ENCODE results near the gene MUC6. TPM values are rescaled to one million over a fixed set of nuclear protein-coding genes. Genes with fewer than 3 reads are reported as not detected.
A peak's percentile ranks its signal among the peaks of the same experiment; 100 is the strongest.
"Not testable (repeated sequence)": the region's sequence is repeated elsewhere in the genome, so short reads cannot be mapped to it uniquely, and the experiment has no call there.

The MUC6 gene
- total RNA-seq, 1 donor from 2014 or later: not detected

DNA sequence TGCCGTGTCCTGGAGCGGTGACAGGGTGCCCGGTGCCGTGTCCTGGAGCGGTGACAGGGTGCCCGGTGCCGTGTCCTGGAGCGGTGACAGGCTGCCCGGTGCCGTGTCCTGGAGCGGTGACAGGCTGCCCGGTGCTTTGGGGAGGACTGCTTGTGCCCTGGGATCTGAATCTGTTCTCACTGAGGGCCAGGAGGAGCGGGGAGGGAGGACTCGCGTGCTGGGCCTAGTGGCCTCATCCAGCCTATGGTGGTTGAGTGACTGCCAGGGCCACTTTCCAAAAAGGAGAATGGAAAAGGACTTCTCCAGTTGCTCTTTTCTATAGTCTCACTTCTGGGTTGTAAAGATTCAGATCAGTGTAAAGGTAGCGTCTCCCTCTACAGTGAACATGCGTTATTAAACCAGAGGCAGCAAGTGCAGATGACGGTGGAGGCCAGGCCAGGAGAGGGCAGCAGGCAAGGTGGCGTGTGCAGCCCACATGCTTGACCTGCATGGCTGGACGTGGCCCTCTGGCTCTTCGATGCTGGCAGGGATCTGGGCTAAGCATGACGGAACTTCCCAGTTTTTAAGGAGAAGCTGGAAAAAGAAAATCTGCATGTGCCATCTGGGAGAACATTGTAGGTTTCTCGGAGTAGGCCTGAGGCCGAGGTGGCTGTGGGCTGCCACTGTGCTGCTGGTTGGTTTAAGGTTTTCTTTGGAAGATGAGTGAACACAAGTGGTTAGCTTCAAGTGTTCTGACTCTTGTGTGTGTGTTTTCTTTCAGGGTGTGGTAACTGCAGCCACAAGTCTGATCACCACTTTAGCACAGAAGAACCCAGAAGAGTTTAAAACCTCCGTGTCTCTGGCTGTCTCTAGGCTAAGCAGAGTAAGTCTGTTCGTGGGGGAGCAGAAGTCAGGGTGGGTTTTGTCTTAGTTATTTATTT lies 55.8 kb downstream of the MUC6 start:
- DNase-seq (no peak), ATAC-seq (ENCODE audit: poor library complexity) (peak; percentile 44)
- intact Hi-C loops (cut with DNase I): no loop called here

DNA sequence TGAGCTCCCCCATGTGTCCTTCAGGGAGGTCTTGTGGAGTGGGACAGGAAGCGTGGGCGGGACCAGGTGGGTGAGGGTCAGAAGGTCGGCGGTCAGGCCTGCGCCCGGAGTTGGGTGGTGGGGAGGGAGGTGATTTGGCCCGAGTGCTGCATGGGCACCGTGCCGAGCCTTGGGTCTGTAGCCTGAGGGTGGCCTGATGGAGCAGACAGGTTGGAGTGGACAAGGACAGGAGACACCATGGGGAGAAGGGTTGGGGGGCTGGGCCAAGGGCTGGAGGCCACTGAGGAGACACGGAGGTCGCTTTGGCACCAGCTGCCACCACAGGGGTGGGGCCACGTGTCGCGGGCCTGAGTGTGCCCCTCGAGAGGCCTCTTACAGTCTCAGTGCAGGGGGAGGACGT lies 57.7 kb downstream of the MUC6 start:
- ATAC-seq (ENCODE audit: poor library complexity) (peak; percentile 18), DNase-seq (no peak)
- intact Hi-C loops (cut with DNase I): no loop called here

DNA sequence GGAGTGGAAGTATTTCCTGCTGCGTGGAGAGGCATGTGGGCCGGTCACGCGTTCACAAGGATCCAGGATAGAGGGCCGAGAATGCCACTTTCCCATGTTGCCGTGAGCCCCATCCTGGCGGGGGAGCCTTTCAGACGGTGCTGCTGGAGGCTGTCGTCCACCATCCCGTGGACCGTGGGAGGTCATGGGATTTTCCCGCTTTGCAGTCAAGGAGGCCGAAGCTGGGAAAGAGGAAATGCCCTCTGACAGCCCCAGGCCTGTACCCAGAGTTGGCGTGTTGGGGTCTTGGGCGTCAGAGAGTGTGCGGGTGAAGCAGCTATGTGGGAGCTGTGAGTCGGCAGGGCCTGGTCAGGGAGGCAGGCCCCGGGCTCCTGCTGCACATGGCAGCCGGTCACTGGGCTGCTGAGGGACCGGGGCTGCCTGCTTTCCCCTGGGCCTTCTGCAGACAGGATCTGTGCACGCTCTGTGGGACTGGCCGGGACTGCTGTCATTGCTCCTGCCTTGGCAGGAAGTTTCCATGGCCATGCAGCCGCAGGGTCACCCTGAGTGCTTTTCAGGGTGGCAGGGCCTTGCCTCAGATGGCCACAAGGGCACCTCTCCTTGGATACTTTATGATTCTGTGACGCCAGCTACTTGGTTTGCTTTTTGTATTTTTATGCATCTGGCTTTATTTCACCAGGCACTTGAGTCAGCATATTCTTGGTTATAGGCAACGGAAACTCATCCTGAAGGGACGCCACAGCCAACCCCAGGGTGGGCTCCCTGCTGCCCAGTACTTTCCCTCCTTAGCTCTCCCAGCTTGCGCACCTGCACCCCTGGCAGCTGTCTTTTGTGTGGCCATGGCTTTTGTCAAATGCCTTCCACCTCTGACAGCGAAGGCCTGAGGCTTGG lies 58.4 kb downstream of the MUC6 start:
- intact Hi-C loops (cut with DNase I): no loop called here
- ATAC-seq (ENCODE audit: poor library complexity): peak; percentile 56
- no peak for DNase-seq

DNA sequence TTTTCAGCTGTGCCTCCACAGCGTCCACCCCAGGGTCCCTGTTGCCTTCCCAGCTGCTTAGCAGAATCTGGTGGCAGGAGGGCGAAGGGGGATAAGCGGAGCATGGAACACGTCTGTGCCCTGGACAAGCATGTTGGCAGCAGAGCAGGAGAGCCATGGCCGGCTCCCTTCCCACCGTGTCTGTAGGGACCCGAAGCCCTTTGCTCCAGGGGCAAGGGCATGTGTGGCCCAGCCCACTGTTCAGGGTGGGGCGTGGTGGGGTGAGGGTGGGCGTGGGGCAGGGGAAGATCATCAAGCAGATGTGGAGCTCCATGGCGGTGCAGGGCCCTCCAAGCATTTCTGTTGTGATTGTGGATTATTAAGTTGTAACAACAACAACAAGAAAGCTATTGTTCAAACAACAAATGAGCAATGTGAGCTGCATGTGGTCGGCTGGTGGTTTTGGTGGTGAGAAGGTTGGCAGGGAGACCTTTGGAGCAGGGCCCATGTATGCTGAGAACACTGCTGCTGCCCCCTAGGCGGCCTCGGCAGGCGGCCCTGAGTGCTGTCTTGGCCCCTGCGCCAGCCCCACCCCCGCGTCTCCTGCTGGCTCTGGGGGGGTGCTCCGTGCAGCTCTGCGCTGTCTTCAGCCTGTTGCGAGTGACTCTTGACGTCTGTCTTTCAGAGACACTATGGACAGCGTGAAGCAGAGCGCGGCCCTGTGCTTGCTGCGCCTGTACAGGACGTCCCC lies 59.9 kb downstream of the MUC6 start:
- ATAC-seq (ENCODE audit: poor library complexity) (no peak), DNase-seq (no peak)
- intact Hi-C loops (cut with DNase I): no loop called here

DNA sequence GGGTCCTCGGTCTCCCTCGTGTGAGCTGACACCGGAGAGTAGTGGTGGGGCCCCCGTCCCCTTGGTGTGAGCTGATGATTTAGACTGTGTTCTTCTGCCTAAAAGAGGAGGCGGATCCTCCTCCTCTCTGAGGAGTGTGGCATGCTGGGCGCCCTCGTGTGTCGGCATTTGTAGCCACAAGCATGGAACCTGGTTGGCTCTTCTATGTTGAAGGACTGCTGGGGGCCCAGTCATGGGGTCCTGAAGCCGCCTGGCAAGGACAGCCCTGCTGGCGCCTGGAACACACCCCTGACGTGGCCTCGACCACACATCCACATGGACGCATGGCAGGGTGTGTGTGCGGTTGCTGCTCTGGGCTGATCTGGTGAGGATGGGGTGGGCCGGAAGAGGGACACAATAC lies 60.7 kb downstream of the MUC6 start:
- no peak for DNase-seq
- intact Hi-C loops (cut with DNase I): no loop called here
- ATAC-seq (ENCODE audit: poor library complexity): no peak

DNA sequence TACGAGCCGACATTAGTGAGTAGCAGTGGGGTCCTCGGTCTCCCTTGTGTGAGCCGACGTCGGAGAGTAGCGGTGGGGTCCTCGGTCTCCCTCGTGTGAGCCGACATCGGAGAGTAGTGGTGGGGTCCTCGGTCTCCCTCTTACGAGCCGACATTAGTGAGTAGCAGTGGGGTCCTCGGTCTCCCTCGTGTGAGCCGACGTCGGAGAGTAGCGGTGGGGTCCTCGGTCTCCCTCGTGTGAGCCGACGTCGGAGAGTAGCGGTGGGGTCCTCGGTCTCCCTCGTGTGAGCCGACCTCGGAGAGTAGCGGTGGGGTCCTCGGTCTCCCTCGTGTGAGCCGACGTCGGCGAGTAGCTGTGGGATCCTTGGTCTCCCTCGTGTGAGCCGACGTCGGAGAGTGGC lies 61.1 kb downstream of the MUC6 start:
- ATAC-seq (ENCODE audit: poor library complexity); intact Hi-C loops (cut with DNase I); DNase-seq: not testable (repeated sequence)

DNA sequence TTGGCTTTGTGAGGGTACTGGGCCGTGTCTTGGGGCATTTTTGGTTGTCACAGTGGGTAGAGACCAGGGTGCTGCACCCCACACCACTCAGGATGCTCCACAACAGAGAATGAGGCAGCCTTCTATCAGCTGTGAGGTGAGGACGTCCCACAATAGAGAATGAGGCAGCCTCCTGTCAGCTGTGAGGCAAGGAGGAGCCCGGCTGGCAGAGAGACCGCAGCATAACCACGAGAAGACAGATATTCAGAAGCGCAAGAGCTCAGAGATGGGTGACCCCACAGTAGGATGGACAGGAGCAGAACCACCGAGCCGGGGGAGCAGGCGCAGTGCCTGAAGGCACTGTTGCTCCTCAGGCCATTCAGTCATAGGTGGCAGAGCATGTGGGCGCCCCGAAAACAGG lies 63.3 kb downstream of the MUC6 start:
- ATAC-seq (ENCODE audit: poor library complexity): no peak
- DNase-seq: no peak
- intact Hi-C loops (cut with DNase I): no loop called here

DNA sequence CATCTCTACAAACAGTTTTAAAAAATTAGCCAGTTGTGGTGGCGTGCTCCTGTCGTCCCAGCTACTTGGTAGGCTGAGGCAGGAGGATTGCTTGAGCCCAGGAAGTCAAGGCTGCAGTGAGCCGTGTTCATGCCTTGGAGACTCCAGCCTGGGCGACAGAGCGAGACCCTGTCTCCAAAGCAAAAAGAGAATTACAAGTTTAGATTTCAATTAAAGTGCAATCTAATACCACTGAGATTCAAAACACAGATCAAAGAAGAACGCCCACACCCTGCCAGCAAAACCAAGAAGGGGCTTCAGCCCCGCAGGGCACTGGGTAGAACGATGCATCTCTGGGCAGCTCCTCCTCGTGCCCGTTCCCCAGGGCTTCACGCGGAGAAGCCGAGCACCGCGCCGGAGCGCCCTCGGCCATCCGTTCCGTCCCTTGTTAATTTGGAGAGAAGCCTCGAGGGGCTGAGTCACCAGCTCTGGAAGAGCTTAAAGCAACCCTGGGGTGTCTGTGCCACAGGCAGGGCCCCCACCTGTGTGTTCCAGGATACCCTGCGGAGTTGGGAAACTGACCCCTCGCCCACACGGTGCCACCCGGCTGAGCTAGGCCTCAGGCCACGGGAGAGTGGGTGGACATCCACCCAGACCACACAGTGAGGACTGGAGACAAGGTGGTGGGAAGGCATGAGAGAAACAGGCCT lies 63.9 kb downstream of the MUC6 start:
- no peak for ATAC-seq (ENCODE audit: poor library complexity)
- DNase-seq: no peak

DNA sequence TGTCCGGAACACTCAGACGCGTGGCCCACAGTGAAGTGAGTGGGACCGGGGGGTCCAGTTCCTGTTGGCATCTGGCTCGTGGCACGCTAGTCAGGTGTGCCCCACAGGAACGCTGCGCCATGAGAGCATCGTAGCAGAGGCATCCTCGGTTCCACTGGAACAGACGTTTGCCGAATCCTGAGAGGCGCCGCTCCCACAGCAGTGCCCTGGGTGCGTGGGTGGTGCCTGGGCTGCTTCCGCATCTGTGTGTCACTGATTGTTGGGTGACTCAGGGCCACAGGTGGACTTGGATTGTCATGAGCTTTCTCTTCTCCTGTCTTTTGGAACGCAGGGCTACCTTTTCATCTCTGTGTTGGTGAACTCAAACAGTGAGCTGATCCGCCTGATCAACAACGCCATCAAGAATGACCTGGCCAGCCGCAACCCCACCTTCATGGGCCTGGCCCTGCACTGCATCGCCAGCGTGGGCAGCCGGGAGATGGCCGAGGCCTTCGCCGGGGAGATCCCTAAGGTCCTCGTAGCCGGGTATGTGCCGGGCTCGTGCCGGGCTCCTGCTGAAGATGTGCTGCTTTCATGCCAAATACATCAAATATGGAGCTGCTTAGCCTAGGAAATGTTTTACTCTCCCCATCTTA lies 64.7 kb downstream of the MUC6 start:
- intact Hi-C loops (cut with DNase I): no loop called here
- DNase-seq: no peak
- no peak for ATAC-seq (ENCODE audit: poor library complexity)

More for the DNA sequence above, 63.9 kb downstream of the MUC6 start:
- intact Hi-C loops (cut with DNase I): no loop called here

DNA sequence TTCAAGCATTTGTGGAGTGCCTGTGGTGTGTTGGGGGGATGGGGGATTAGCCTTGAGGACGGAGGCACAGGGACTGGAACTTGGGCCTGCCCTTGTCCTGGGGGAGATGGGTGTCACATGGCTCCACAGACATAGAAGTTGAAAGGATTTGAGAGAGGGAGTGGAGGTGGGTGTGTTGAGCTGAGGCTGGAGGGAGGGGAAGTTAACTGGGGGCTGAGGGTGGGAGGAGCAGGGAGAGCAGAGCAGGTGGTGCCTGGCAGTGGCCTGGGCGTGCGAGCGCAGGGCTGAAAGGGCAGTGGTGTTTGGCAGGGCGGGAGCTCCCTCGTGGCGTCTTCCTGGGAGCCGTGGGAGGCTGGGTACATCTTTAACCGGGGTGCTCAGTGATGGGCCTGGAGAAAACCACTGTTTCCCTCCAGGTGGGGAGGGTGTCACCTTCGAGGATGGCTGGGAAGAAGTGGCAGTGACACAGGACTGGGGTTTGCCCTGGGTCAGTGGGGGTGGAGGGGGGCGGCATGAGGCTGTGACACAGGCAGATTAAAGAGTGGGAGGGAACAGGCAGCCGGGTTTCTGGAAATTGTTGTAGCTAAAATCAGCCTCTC lies 65.3 kb downstream of the MUC6 start:
- DNase-seq: no peak
- ATAC-seq (ENCODE audit: poor library complexity): no peak
- intact Hi-C loops (cut with DNase I): no loop called here

DNA sequence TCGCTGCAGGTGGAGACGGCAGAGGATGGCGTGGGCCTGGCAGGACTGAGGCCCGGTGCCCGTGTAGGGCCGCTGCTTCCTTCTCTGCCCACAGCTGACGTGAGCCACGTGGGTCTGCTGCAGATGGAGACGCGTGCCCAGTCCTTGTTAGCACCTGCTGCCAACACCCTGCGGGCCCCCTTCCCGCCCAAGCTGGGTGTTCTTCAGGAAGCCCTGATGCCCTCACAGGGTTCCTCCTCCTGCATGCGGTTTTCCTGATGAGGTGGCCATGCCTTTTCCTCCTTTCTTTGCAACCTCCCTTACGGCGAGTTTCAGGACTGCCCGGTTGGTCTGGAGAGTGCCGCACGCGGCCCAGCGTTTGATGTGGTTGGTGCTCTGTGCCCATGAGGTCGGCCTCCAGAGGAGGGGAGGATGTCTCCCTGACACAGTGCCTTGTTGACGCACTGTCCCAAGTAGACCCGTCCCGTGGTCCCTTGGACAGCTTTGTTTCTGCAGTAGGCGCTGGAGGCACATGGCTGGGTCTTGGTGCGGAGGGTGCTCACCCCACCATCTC lies 66.1 kb downstream of the MUC6 start:
- ATAC-seq (ENCODE audit: poor library complexity): no peak
- no peak for DNase-seq
- intact Hi-C loops (cut with DNase I): no loop called here

DNA sequence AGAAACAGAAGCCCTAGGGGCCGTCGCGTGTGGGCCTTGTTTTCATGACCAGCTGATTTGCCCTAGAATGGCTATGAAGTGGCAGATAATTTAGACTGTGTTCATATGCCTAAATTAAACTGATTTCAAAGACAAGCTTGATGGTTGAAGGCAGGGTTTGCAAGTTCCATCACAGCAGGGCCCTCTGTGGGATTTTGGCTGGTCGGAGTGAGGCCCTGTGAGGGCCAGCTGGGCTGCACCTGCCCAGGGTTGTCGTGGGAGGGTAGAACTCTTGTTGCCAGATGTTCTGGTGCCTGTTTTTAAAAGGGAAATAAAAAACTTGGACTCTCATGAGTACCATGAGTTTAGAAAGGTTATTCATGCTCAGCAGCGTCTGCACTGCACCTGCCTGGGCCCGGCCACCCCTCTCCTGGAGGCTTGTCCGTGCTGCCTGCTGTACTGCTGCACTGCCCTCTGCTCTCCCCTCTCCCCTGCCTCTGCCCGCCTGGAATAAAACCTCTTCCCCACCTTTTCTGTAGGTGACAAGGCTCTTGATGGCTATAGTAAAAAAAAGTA lies 66.8 kb downstream of the MUC6 start:
- no peak for ATAC-seq (ENCODE audit: poor library complexity)
- intact Hi-C loops (cut with DNase I): no loop called here
- DNase-seq: no peak

DNA sequence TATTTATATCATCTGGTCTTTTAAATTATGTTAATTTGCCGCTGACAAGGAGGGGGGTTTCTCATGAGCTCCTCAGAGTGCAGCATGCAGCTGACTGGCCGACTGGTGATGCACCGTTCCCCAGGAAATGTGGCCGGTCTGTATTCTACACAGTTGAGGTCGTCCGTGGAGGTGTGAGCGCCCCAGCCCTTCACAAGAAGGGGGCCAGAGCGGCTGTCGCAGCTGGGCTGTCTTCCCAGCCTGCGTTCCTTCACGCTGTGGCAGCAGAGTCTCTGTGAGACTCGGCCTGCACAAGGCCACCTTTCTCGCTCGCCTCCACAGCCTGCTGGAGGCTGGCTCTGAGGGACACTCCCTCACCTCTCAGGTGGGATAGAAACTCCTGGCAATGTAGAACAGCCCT lies 67.7 kb downstream of the MUC6 start:
- intact Hi-C loops (cut with DNase I): no loop called here
- DNase-seq (no peak), ATAC-seq (ENCODE audit: poor library complexity) (no peak)

DNA sequence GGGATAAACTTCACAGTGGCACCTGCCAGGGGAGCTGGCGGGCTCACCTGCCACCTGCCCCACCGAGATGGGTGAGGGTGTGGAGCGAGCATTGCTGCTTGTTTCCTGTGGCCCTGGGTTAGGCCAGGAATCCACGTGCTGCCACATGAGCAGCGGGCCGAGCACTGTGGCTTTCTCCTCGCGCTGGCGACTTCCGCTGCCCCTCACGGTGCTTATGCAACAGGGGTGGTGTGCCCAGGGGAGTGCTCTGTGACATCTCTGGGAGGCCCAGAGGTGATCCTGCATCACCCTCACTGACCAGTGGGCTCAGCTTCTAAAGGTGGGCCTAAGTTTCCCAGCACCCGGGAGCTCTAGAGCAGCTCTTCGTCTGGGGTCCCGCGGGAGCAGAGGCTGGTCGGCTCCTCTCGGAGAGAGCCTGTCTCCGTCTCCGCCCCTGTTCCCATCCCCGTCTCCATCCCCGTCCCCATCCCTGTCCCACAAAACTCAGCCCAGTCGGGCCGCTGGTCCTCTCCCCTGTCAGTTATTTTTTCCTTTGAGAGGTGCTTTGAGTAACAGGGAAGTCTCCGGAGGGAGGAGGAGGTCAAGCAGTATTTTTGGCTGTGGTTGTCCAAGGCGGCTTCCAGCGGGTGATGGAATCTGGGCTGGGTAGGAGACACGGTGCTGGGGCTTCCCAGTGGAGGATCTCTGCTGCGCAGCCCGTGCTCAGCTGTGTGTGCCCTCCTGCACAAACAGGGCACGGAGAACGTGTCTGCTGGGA lies 68.3 kb downstream of the MUC6 start:
- no peak for DNase-seq
- ATAC-seq (ENCODE audit: poor library complexity): no peak
- intact Hi-C loops (cut with DNase I): no loop called here

DNA sequence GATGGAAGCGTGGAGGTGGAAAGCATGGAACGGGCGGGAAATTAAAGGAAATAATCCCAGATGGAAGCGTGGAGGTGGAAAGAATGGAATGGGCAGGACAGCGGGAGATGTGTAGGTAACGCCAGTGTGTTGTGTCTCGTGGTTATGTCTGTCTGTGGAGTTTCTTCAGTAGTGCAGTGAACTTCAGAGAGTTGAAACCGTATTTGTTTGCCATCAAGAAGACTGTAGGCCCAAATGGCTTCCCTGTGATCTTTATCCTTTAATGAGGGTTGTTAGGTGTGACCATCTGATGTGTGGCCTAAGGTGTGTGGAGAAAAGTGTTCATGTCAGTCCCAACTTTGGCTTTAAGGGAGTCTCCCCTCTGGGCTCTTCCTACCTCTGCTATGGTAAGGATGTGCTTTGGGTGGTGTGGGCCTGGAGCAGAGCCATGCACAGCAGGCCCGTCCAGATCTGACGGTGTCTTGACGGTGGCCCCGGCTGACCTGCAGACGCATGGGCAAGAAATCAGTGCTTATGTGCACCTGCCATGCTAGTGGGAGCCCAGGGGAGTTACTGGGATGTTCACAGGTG lies 71.2 kb downstream of the MUC6 start:
- no peak for DNase-seq
- intact Hi-C loops (cut with DNase I): no loop called here
- no peak for ATAC-seq (ENCODE audit: poor library complexity)

DNA sequence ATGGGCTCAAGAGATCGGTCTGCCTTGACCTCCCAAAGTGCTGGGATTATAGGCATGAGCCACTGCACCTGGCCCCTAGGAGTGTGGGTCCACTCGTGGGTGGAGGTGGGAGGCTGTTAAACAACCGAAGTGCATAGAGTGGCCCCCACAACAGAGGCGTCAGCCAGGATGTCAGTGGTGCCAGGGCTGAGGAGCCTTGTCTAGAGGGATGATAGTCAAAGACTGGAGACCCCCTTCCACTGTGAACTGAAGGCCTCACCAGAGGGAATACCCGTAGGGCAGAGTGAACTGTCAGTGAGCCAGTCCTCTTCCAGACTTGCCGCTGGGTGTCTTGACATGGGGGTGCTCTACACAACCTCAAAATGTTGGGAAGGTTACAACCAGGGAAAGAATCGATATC lies 72.7 kb downstream of the MUC6 start:
- ATAC-seq (ENCODE audit: poor library complexity): no peak
- intact Hi-C loops (cut with DNase I): no loop called here
- no peak for DNase-seq
